HTERT RPE-1 (cell line): ENCODE results near the gene TPRX1.
"Not testable (repeated sequence)": the region's sequence is repeated elsewhere in the genome, so short reads cannot be mapped to it uniquely, and the experiment has no call there.

Experiments used
- in situ Hi-C: fragments of 300-500 bp; cut with MboI; formaldehyde crosslinking; loops from 4 replicates; pipeline ENCODE4 v1.14.3; 2020; ENCODE audit warnings: low sequenced_read_pairs

TPRX1 gene, protein sequence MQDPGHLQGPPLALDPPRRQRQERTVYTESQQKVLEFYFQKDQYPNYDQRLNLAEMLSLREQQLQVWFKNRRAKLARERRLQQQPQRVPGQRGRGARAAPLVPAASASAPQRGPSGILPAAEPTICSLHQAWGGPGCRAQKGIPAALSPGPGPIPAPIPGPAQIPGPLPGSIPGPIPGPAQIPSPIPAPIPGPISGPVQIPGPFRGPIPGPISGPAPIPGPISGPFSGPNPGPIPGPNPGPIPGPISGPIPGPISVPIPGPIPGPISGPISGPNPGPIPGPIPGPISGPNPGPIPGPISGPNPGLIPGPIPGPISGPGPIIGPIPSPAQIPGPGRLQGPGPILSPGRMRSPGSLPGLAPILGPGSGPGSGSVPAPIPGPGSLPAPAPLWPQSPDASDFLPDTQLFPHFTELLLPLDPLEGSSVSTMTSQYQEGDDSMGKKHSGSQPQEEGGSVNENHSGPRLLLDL

DNA sequence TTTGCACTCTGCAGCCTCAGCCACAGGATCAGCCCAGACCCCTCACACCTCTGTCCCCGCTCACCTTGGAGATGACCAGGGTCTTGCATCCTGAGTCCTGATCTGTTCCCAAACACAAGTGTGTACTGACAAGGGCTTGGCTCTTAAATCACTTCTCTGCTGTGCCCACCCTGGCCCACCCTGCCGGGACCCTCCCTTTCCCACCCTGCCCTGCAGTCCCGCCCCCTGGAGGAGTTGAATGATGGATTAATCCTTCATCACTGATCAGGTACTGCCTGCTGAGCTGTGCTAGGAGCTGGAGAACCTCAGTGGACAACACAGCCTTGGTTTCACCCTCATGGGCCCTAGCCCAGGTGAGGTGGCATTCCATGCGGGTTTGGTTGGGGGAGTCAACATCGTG lies at the start of gene TPRX1:
Gene TPRX1, minus strand, starts transcription at position 101 of the 400 bp plus-strand sequence. Its CDS starts 12 bp downstream, at position 89.
- in situ Hi-C loops: not testable (repeated sequence)

DNA sequence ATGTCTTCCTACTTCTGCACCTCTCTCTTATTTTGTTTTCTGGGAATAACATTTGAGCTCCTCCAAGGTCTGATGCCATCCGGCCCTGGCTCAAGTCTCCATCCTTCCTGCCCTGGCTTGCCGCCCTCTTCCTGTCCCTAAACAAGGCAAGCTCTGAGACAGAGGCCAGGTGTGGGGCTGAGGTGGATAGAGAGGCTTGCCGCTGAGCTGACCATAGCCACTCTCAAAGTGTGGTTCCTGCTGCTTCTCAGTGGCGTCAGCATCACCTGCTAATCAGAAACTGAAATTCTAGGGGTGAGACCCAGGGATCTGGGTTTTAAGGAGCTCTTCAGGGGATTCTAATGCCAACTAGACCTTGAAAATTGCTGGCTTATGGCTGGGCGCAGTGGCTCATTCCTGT lies 48.7 kb upstream of the TPRX1 start:
- in situ Hi-C loops: no loop called here

DNA sequence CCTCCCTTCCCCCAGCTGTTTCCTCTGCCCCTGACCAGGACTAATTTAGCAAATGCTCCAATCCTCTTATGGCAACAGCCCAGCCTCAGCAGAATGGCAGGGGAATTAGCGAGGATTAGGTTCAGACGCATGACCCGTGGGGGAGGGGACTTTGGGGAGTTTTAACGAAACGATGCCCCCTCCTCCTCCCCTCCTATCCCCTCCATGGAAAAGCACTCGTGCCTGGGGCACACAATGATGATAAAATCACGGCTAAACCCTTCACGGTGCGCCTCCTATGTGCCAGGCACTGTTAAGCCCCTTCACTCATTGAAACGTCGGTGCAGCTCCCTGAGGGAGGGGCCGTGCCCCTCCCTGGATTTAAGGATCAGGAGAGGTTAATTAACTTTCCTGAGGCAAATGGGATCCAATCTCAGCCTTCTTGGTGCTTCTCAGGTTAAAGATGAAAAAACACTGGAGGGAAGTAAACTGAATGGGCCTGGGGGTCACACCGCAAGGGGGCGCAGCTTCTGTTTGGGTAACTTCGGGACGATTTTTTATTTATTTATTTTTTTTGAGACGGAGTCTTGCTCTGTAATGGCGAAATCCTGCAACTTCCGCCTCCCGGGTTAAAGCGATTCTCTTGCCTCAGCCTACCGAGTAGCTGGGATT lies 44.6 kb upstream of the TPRX1 start:
- in situ Hi-C loops: no loop called here

DNA sequence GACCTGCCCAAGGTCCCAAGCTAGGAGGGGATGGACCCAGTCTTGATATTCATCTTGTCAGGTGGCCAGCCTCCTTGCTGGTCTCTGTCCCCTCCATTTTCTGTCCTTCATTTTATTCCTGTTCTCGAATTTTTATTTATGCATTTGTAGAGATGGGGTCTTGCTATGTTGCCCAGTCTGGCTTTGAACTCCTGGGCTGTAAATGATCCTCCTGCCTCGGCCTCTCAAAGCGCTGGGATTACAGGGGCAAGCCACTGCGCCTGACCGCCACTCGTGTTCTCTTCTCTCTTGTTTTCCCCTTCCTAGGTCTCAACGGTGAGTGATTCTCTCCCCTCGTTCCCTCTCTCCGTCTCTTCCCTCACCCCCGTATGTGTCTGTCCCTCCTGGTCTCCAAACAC lies 44.1 kb upstream of the TPRX1 start:
- in situ Hi-C loops: no loop called here

DNA sequence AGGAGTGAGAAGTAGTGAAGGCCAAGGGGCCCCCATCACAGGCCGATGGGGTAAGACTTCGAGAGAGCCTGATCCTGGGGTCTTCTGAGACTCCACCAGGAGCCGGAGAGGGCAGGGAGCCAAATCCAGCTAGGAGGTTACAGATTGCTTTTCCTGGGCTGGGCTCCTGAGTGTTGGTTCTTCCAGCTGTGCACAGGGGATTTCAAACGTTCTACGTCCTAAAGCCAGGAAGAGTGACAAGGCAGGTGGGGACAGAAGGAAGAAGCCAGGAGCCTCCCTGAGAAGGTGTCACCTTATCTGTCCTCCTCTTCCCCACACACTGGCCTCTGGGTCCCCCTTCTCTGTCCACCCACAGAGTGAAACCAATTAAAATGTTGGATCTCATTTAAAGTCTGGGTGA lies 38.6 kb upstream of the TPRX1 start:
- in situ Hi-C loops: no loop called here

DNA sequence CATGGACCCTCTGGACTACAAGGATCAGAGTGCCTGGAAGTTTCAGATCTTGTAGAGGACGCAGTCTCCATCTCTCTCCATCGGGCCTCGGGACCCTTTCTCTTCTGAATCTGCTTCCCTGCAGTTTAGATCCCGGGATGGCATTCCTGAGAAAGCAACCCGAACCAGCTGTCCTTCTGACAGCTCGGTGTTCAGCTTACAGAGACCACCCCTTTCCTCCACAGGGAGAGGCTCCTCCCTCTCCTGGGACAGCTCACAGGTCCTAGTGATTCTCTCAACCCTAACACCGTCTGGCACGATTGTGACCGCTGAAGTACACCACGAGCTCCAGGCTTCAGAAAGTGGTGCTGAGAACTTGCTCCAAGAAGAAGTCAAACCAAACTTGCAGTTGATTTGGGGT lies 35.6 kb upstream of the TPRX1 start:
- in situ Hi-C loops: no loop called here

DNA sequence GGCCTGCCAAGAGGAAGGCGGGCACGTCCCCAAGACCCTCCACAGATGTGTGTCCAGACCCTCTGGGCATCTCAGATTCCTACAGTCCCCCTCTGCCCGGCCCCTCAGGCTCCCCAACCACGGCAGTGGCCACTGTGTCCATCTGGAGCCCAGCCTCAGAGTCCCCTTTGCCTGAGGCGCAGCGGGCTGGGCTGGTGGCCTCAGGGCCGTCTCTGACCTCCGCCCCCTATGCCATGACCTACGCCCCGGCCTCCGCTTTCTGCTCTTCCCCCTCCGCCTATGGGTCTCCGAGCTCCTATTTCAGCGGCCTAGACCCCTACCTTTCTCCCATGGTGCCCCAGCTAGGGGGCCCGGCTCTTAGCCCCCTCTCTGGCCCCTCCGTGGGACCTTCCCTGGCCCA lies 35.1 kb upstream of the TPRX1 start:
- in situ Hi-C loops: no loop called here

DNA sequence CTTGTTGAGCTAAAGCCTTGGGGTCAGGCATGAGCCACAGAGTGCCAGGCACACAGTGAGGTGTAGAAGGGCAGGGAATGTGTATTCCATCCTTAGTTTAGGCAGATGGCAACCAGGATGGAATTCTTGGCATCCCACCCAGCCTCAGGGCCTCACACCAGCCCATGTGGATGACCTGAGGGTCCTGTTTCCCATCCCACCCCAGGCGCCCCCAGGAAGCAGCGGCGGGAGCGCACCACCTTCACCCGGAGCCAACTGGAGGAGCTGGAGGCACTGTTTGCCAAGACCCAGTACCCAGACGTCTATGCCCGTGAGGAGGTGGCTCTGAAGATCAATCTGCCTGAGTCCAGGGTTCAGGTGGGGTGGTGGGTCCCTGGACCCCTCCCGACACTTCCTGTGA lies 31.7 kb upstream of the TPRX1 start:
- in situ Hi-C loops: no loop called here

DNA sequence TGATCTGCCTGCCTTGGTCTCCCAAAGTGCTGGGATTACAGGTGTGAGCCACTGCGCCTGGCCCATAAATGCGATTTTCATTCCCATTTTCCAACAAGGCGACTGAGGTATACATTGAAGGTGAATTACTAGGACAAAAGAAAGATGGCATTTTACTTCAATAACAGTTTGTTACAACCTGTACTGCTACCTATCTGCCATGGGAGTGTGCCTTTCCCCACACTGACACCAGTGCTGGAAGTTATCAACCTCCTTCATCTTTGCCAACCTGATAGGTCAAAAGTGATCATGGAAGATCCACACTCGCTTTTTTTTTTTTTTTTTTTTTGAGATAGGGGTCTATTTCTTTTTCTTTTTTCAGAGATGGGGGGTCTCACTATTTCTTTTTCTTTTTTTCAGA lies 28.4 kb upstream of the TPRX1 start:
- in situ Hi-C loops: no loop called here

DNA sequence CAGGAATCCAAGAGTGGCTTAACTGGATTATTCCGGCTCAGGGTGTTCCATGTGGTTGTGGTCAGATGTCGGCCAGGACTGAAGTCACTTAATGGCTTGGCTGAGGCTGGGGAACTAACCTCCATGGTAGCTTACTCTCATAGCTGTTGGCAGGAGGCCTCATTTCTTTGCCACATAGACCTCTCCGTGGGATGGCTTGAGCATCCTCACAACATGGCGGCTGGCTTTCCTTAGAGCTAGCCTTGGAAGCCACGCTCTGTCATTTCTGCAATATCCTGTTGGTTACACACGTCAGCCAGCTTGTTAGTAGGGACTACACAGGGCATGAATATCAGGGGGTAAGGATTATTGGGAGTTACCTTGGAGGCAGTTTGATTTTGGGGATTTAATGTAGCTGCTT lies 22.4 kb upstream of the TPRX1 start:
- in situ Hi-C loops: no loop called here

DNA sequence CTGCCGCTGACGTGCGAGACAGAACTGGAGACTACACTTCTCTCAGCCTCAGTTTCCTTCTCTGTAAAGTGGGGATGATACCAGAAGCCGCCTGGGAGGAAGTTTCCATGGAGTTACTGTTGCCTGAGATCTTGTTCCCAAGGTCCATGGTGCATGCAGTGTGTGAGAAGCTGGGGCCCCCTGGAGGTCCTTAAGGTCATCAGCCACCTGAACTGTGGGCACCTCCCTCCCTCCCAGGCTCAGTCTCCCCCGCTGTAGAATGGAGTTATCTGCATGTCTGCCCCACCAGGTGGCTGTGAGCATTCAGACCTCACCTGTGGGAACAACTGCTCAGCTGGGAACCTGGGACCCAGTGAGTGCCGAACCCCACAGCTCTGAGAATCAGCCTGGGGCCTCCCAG lies 20.0 kb upstream of the TPRX1 start:
- in situ Hi-C loops: no loop called here

DNA sequence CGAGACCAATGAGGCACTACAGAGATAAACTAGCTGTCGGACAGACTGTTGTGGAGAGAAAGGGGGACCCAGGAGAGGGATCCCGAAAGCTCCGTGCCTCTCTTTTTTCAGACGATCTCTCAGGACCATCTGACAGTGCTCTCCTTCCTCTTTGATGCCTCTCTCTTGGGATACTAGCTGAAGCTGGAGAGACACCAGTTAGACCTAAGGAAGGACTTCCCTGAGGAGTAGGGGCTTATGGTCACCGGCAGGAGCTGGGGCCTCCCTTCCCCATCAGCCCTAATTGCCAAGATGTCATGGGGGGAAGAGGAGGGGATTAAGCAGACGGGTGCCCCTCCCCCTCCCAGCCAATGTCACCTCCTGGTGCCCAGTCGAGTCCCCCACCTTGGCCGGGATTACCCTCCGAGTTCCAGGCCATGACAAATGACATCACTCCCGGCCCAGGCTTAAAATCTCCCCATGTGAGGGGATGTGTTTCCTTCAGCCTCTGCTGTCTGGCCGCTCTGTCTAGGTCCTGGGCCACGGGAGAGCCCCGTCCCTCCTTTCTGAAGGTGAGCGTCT lies 17.2 kb upstream of the TPRX1 start, which contains the start of gene CRX:
Gene CRX, plus strand, starts transcription at position 478 of the 561 bp plus-strand sequence. CDS start 12,507 bp downstream, outside the sequence.
- in situ Hi-C loops: no loop called here

DNA sequence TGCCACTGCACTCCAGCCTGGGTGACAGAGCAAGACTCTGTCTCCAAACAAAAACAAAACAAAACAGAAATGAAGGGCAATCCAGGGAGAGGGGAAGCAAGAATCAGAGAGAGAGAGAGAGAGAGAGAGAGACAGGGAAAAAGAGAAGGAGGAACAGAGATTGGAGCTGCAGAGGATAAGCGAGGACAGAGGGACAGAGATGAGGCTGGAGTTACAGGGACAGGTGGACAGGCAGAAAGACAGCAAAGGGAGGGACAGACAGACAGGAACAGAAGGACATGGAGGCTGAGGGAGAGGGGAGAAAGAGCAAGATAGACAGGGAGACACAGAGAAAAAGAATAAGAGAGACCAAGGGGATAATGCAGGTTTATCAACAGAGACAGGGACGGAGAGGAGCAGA lies 16.1 kb upstream of the TPRX1 start:
- in situ Hi-C loops: no loop called here

DNA sequence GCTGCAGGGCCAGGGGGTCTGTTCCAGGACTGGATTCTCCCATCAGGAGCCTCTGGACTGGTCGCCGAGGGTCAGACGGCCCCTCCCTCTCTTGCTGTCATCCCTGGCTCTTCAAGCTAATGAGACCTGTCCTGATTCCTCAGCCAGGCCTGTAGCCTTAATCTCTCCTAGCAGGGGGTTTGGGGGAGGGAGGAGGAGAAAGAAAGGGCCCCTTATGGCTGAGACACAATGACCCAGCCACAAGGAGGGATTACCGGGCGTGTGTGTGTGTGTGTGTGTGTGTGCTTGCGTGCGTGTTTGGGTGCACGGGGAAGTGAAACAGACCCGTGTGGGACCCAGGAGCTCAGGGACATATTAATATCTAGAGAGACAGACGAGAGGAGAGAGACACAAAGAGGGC lies 15.5 kb upstream of the TPRX1 start:
- in situ Hi-C loops: no loop called here

DNA sequence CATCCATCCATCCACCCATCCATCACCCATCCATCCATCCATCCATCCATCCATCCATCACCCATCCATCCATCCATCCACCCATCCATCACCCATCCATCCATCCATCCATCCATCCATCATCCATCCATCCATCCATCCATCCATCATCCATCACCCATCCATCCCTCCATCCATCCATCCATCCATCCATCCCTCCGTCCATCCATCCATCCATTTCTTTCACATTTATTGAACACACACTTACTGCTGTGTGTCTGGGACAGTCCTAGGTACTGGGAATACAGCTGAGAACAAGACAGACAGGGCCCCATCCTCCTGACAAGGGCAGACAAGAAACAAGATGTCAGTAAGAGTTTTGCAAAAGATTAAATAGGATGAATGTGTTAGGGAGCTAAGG lies 13.9 kb upstream of the TPRX1 start:
- in situ Hi-C loops: not testable (repeated sequence)

DNA sequence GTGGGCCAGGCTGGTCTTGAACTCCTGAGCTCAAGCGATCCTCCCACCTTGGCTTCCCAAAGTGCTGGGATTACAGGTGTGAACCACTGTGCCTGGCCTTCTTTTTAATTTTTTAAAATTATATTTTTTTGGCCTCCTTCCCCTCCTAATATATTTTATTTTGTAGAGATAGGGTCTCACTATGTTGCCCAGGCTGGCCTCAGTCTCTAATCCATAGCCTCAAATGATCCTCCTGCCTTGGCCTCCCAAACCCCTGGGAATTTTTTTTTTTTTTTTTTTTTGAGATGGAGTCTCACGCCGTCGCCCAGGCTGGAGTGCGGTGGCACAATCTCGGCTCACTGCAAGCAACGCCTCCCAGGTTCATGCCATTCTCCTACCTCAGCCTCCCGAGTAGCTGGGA lies 11.9 kb upstream of the TPRX1 start:
- in situ Hi-C loops: not testable (repeated sequence)

DNA sequence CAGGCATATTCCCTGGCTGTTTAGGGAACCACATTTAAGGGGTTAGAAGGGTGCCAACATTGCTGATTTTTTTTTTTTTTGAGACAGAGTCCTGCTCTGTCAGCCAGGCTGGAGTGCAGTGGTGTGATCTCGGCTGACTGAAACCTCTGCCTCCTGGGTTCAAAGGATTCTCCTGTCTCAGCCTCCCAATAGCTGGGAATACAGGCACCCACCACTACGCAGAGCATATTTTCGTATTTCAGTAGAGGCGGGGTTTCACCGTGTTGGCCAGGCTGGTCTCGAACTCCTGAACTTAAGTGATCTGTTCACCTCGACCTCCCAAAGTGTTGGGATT lies 9.6 kb upstream of the TPRX1 start:
- in situ Hi-C loops: no loop called here

DNA sequence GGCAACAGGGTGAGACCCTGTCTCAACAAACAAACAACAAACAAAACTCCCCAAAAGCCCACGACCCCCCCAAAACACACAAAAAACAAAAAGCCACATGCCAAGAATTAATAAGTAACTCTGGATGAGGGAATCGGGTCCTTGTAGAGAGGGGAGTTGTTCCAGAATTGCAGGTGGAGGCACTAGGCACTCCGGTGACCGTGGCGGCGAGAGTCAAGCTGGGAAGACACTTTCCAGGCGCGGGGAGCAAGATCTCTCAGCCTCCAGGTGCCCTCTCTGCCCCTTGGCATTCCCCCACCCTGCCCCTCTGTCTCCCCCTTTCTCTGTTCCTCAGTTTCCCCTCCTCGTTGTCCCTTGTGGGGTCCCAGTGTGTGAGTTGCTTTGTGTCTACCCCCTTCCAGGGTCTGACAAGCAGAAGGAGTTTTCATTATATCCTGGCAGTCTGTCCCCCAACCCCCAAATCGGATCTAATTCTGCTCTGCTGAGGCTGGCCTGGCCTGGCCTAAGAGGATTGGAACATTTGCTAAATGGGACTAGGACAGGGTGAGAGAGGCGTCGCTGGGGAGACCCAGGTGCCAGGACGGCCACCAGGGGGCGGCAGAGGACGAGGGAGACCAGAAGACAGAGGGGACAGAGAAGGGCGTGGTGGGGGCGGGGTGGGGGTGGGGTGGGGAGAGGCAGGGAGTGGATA lies 9.1 kb upstream of the TPRX1 start:
- in situ Hi-C loops: no loop called here

DNA sequence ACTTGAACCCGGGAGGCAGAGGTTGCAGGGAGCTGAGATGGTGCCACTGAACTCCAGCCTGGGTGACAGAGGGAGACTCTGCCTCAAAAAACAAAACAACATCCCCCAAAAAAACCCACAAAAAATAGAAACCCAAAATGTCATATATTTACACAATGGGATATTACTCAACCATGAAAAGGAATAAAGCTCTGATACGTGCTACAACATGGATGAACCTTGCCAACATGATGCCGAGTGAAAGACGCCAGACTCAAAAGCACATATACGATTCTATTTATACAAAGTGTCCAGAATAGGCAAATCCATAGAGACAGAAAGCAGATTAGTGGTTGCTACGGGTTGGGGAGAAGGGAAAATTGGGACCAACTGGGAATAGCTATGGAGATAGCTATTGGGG lies 2.1 kb upstream of the TPRX1 start:
- in situ Hi-C loops: no loop called here

DNA sequence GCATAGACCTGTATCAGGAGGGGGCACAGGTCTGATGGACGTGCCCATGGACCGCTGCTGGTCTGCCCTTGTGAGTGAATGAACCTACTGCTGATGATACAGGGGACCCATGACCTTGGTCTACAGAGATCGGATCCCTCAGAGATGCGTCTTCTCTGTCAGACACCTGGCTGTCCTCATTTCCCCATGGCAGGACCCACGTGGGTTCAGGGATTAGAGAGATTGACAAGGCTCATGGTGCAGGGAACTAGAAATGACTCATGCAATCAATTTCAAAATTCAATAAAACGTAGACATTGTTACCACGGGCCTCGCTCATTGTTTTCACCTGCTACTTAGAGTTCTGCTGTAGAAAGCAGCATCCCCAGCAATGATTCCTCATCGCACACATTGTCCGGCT lies 962 bp upstream of the TPRX1 start:
- in situ Hi-C loops: no loop called here

DNA sequence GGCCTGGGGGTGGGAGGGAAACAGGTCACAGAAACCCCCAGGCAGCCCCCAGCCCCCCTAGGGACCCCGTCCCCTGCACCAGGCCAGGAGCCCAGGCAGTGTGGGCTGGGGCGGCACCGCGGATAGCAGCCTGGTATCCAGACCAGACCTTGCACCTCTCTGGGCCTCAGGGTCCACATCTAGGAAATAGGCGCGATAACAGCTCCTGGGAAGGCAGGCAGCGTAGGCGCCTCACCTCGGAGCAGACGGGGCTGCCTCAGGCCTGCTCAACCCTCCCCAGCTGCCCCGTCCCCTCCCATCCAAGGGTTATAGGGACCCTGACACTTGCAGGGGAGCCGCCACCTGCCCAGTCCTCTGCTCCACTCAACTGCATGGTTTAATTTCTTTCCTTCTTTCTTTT lies 680 bp downstream of the TPRX1 start:
- in situ Hi-C loops: not testable (repeated sequence)

DNA sequence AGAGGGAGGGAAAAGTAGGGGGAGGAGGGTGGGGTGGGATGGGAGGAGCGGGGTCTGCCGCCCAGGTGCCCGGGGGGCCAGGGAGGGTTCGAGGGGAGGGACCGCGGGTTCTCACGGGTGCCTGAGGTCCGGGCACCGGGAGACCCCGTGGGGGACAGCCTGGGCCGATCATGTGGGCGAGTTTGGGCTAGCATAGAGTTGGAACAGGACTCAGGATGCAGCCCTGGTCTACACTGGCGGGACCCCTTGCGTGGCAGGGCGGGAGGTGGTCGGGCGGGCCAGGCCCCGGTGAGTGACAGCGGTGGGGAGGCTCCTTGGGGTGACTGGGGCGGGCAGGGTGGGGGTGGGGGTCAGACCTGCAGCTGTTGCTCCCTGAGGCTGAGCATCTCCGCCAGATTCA lies 1.2 kb downstream of the TPRX1 start:
- in situ Hi-C loops: not testable (repeated sequence)
